H9 (cell line): Measurements from ENCODE around the gene RNPS1. TPM values are rescaled to one million over a fixed set of nuclear protein-coding genes. Genes with fewer than 3 reads are reported as not detected.
"Not testable (repeated sequence)": the region's sequence is repeated elsewhere in the genome, so short reads cannot be mapped to it uniquely, and the experiment has no call there.

Source experiments
- DNase-seq: peaks from one replicate; pipeline ENCODE4 v3.0.0-alpha.2; 2017
- H2AFZ ChIP-seq: one replicate; pipeline ENCODE4 v1.6.1; 2013; ENCODE audit warnings: mild to moderate bottlenecking, low read length, control low read depth, moderate library complexity
- H2AK5ac ChIP-seq: 2 replicates; pipeline ENCODE4 v1.6.1; 2013; ENCODE audit warnings: low read length, control low read depth, mixed read lengths; ENCODE audit not compliant: insufficient read length
- H2BK120ac ChIP-seq: one replicate; pipeline ENCODE4 v1.6.1; 2013; ENCODE audit warnings: low read depth, mild to moderate bottlenecking, low read length, control low read depth, inconsistent platforms; ENCODE audit not compliant: poor library complexity, severe bottlenecking
- H2BK12ac ChIP-seq: 2 replicates; pipeline ENCODE4 v1.6.1; 2013; ENCODE audit warnings: low read length, control low read depth, mixed read lengths, low read depth; ENCODE audit not compliant: insufficient read length
- H2BK15ac ChIP-seq: 2 replicates; pipeline ENCODE4 v1.6.1; 2013; ENCODE audit warnings: low read depth, low read length, control low read depth
- H2BK20ac ChIP-seq: one replicate; pipeline ENCODE4 v1.6.1; 2013; ENCODE audit warnings: low read depth, mild to moderate bottlenecking, low read length, control low read depth, inconsistent platforms; ENCODE audit not compliant: poor library complexity, severe bottlenecking
- H2BK5ac ChIP-seq: 2 replicates; pipeline ENCODE4 v1.6.1; 2013; ENCODE audit warnings: low read length, control low read depth, mixed read lengths; ENCODE audit not compliant: insufficient read length
- H3K14ac ChIP-seq: 2 replicates; pipeline ENCODE4 v1.6.1; 2013; ENCODE audit warnings: low read length, control low read depth; ENCODE audit not compliant: insufficient read depth
- H3K18ac ChIP-seq: 2 replicates; pipeline ENCODE4 v1.6.1; 2013; ENCODE audit warnings: low read depth, mild to moderate bottlenecking, mixed read lengths, low read length, control low read depth; ENCODE audit not compliant: insufficient read length
- H3K23ac ChIP-seq: 2 replicates; pipeline ENCODE4 v1.6.1; 2013; ENCODE audit warnings: low read length, control low read depth, mixed read lengths, low read depth; ENCODE audit not compliant: insufficient read length
- H3K23me2 ChIP-seq: 2 replicates; pipeline ENCODE4 v1.6.1; 2013; ENCODE audit warnings: low read depth, mild to moderate bottlenecking, mixed read lengths, low read length, control low read depth; ENCODE audit not compliant: insufficient read length, poor library complexity, severe bottlenecking
- H3K27ac ChIP-seq: 2 replicates; pipeline ENCODE4 v1.5.1; 2013; ENCODE audit warnings: low read length, control low read depth, mixed read lengths, low read depth; ENCODE audit not compliant: insufficient read length
- H3K27me3 ChIP-seq: 2 replicates; pipeline ENCODE4 v1.6.1; 2013; ENCODE audit warnings: low read length, control low read depth, inconsistent platforms; ENCODE audit not compliant: insufficient read depth
- H3K4ac ChIP-seq: 2 replicates; pipeline ENCODE4 v1.6.1; 2013; ENCODE audit warnings: low read depth, mild to moderate bottlenecking, control low read depth, inconsistent platforms, low read length, moderate library complexity
- H3K4me1 ChIP-seq: 2 replicates; pipeline ENCODE4 v1.6.1; 2013; ENCODE audit warnings: low read length, control low read depth, inconsistent platforms; ENCODE audit not compliant: insufficient read depth
- H3K4me2 ChIP-seq: 2 replicates; pipeline ENCODE4 v1.6.1; 2013; ENCODE audit warnings: low read length, control low read depth, mixed read lengths; ENCODE audit not compliant: insufficient read length, insufficient read depth
- H3K56ac ChIP-seq: 2 replicates; pipeline ENCODE4 v1.6.1; 2013; ENCODE audit warnings: low read depth, mild to moderate bottlenecking, mixed read lengths, low read length, control low read depth; ENCODE audit not compliant: insufficient read length
- H3K79me1 ChIP-seq: 2 replicates; pipeline ENCODE4 v1.6.1; 2013; ENCODE audit warnings: low read depth, mild to moderate bottlenecking, moderate library complexity, low read length, control low read depth, inconsistent platforms; ENCODE audit not compliant: insufficient read depth, poor library complexity, severe bottlenecking
- H3K79me2 ChIP-seq: 2 replicates; pipeline ENCODE4 v1.6.1; 2013; ENCODE audit warnings: low read length, control low read depth, inconsistent platforms; ENCODE audit not compliant: insufficient read depth
- H3K9ac ChIP-seq: 2 replicates; pipeline ENCODE4 v1.6.1; 2013; ENCODE audit warnings: low read length, control low read depth, mixed read lengths; ENCODE audit not compliant: insufficient read length; ENCODE audit errors: extremely low read depth
- H3K9me3 ChIP-seq: one replicate; pipeline ENCODE4 v1.6.1; 2013; ENCODE audit warnings: low read depth, low read length, inconsistent platforms; ENCODE audit not compliant: control insufficient read depth
- H3T11ph ChIP-seq: one replicate; pipeline ENCODE4 v1.6.1; 2013; ENCODE audit warnings: mild to moderate bottlenecking, low read length, control low read depth, inconsistent platforms
- H4K20me1 ChIP-seq: one replicate; pipeline ENCODE4 v1.6.1; 2013; ENCODE audit not compliant: control insufficient read depth, insufficient read length, insufficient read depth
- H4K5ac ChIP-seq: 2 replicates; pipeline ENCODE4 v1.6.1; 2013; ENCODE audit warnings: low read depth, mild to moderate bottlenecking, mixed read lengths, low read length, control low read depth; ENCODE audit not compliant: insufficient read length
- H4K8ac ChIP-seq: replicated peaks from 2 replicates; pipeline ENCODE4 v1.6.1; 2013; ENCODE audit warnings: low read length, control low read depth, mixed read lengths, low read depth; ENCODE audit not compliant: insufficient read length
- H4K91ac ChIP-seq: 2 replicates; pipeline ENCODE4 v1.6.1; 2013; ENCODE audit warnings: low read depth, mild to moderate bottlenecking, moderate library complexity, mixed read lengths, low read length, control low read depth; ENCODE audit not compliant: insufficient read length
- H3K27ac Mint-ChIP-seq, 3 experiments: 2 replicates in 2 of 3; 3 replicates in 1 of 3; pipeline ENCODE4 v1.8.0; 2020 to 2021; ENCODE audit warnings: mixed read lengths in 3 of 3, mild to moderate bottlenecking in 1 of 3, moderate library complexity in 1 of 3
- H3K27me3 Mint-ChIP-seq: 2 replicates; pipeline ENCODE4 v1.8.0; 2021; ENCODE audit warnings: low read depth, mild to moderate bottlenecking, moderate library complexity, mixed read lengths
- H3K36me3 Mint-ChIP-seq, 3 experiments: 2 replicates in 2 of 3; 3 replicates in 1 of 3; pipeline ENCODE4 v1.8.0; 2020 to 2021; ENCODE audit warnings: low read depth in 3 of 3, mixed read lengths in 3 of 3; ENCODE audit not compliant: insufficient read depth in 1 of 3
- H3K4me1 Mint-ChIP-seq, 2 experiments: 2 replicates each; pipeline ENCODE4 v1.8.0; 2020; ENCODE audit warnings: mixed read lengths in 2 of 2
- H3K4me3 Mint-ChIP-seq, 2 experiments: 2 replicates in 1 of 2; 3 replicates in 1 of 2; pipeline ENCODE4 v1.8.0; 2020 to 2021; ENCODE audit warnings: mild to moderate bottlenecking in 2 of 2, mixed read lengths in 2 of 2, moderate library complexity in 1 of 2
- H3K9me3 Mint-ChIP-seq, 2 experiments: 2 replicates in 1 of 2; 3 replicates in 1 of 2; pipeline ENCODE4 v1.8.0; 2020; ENCODE audit warnings: mild to moderate bottlenecking in 2 of 2, mixed read lengths in 2 of 2, moderate library complexity in 1 of 2
- WGBS: extraction: QIAGEN DNeasy Blood & Tissue Kit; methylation state at CpG from one replicate; pipeline ENCODE4 v1.1.7; 2013; ENCODE audit warnings: missing lambda C conversion rate, low lambda C conversion rate, mixed read lengths; ENCODE audit not compliant: insufficient read length; ENCODE audit errors: extremely low coverage; 5-methylcytosine and 5-hydroxymethylcytosine counted together
- total RNA-seq: library from RNA; stranded (reverse); gene quantifications from 2 replicates; pipeline ENCODE4 v1.2.1, GENCODE V29; 2021

Gene RNPS1
- total RNA-seq, 1 experiment from 2014 or later, result 384 TPM

GRCh38 chr16:2266887-2267286 is 1.0 kb downstream of the RNPS1 start:
- not testable (repeated sequence) for H3K27me3 ChIP-seq, H3K27ac ChIP-seq, H4K8ac ChIP-seq

More at GRCh38 chr16:2266887-2267286, 1.0 kb downstream of the RNPS1 start:
- H3K36me3 Mint-ChIP-seq, result peaks cover 35 to 51% (median 46%) of the 10 kb centered on the region in 3 experiments; a peak in 6 of 7 replicates
- not testable (repeated sequence) for H3K9me3 ChIP-seq, H3K4me1 ChIP-seq, H2BK5ac ChIP-seq, H3K18ac ChIP-seq, H3K56ac ChIP-seq, H4K5ac ChIP-seq, H2AK5ac ChIP-seq, DNase-seq, H4K91ac ChIP-seq, H3K79me1 ChIP-seq, H3K23ac ChIP-seq, H3K27me3 Mint-ChIP-seq, H2BK15ac ChIP-seq, H4K20me1 ChIP-seq, H2AFZ ChIP-seq, H3K23me2 ChIP-seq, H2BK12ac ChIP-seq, H3T11ph ChIP-seq, H3K4ac ChIP-seq, H2BK120ac ChIP-seq, H2BK20ac ChIP-seq, H3K9me3 Mint-ChIP-seq
- no CpG with 5 or more reads among the region's 12 CpGs for WGBS
- peak overlapping the region; percentile 97; the same call in 1 of the 2 replicates for H3K14ac ChIP-seq
- H3K4me1 Mint-ChIP-seq, result peaks cover 26% of the 10 kb centered on the region in 2 experiments
- peak overlapping the region; percentile 96 for H3K9ac ChIP-seq
- peaks cover 39% of the 10 kb centered on the region for H3K79me2 ChIP-seq
- H3K4me3 Mint-ChIP-seq, result peak overlapping the region; percentile 87 to 90
- peak overlapping the region; percentile 47 for H3K4me2 ChIP-seq
- peak overlapping the region; percentile 78 to 95 (median 89) for H3K27ac Mint-ChIP-seq
